Stomach (tissue), 9 donors: ENCODE results near the gene SMCHD1. TPM values are rescaled to one million over a fixed set of nuclear protein-coding genes. Genes with fewer than 3 reads are reported as not detected.

Experiments
- DNase-seq, 2 donors: peaks; one replicate each; pipeline versions ENCODE4 v3.0.0 to v3.0.0-alpha.2; 2013 to 2019
- H3K27ac ChIP-seq, 5 donors: fragments of 200-600 bp in 4 of 5; sonication (generic) in 4 of 5; one replicate each; pipeline ENCODE4 v1.5.1; 2013 to 2019; ENCODE audit warnings: mild to moderate bottlenecking in 1 of 5, moderate library complexity in 1 of 5
- H3K27me3 ChIP-seq, 3 donors: fragments of 200-600 bp; sonication (generic); one replicate each; pipeline ENCODE4 v1.5.1; 2017 to 2019; ENCODE audit warnings: mixed run types in 1 of 3
- H3K36me3 ChIP-seq, 4 donors: fragments of 200-600 bp; sonication (generic); 1 replicate in 3 of 4; 2 replicates in 1 of 4; pipeline ENCODE4 v1.5.1; 2016 to 2019
- H3K4me1 ChIP-seq, 4 donors: fragments of 200-600 bp; sonication (generic); one replicate each; pipeline ENCODE4 v1.5.1; 2016 to 2019
- H3K4me3 ChIP-seq, 4 donors: fragments of 200-600 bp; sonication (generic) in 3 of 4; one replicate each; pipeline ENCODE4 v1.5.1; 2016 to 2019; ENCODE audit warnings: mild to moderate bottlenecking in 1 of 4
- H3K9me3 ChIP-seq, 4 donors: fragments of 200-600 bp; sonication (generic); one replicate each; pipeline ENCODE4 v1.5.1; 2016 to 2019
- CTCF ChIP-seq, 7 experiments: fragments of 450-650 bp in 4 of 7; fragments of 200-600 bp in 3 of 7; sonication (generic) in 3 of 7; IDR thresholded peaks; one replicate each; pipeline ENCODE4 v1.5.1; 2016 to 2019; ENCODE audit warnings: antibody characterized with exemption in 7 of 7, control low read depth in 2 of 7, mild to moderate bottlenecking in 1 of 7
- EP300 ChIP-seq: sonication (generic); formaldehyde crosslinking; IDR thresholded peaks from one replicate; pipeline ENCODE4 v1.6.1; 2017; ENCODE audit warnings: antibody characterized with exemption
- POLR2A ChIP-seq, 4 donors: fragments of 450-650 bp; IDR thresholded peaks; one replicate each; pipeline ENCODE4 v1.6.1; 2016; ENCODE audit warnings: antibody characterized with exemption in 4 of 4, control low read depth in 2 of 4, mild to moderate bottlenecking in 1 of 4, moderate library complexity in 1 of 4
- POLR2AphosphoS5 ChIP-seq, 3 donors: sonication (generic); formaldehyde crosslinking; IDR thresholded peaks; one replicate each; pipeline ENCODE4 v1.6.1; 2016; ENCODE audit warnings: antibody characterized with exemption in 3 of 3
- WGBS, 5 donors: extraction: QIAGEN DNeasy Blood & Tissue Kit in 3 of 5; methylation state at CpG; one replicate each; pipeline versions ENCODE4 v1.1.5 to v1.1.7; 2013 to 2018; 5-methylcytosine and 5-hydroxymethylcytosine counted together
- intact Hi-C: fragments of 100-400 bp; cut with DNase I; formaldehyde crosslinking; loops from one replicate; pipeline ENCODE4 v1.15.1; 2023; ENCODE audit warnings: low total_unique reads
- polyA plus RNA-seq, 3 donors: library from polyadenylated mRNA; stranded (reverse); fragments of 200-250 nt; gene quantifications; one replicate each; pipeline ENCODE4 v1.2.3, GENCODE V29; 2013
- total RNA-seq, 5 donors: library from RNA; depleted of rRNA; stranded (reverse); fragments of >200 nt; gene quantifications; one replicate each; pipeline versions ENCODE4 v1.1.0 to v1.2.3, GENCODE V29; 2014 to 2016
- donor health status: healthy with polysubstance abuse.
- donor health status: Bipolar disorder and iron deficiency.
- donor health status: healthy.

Gene SMCHD1
- total and polyA plus RNA-seq, 8 donors, result 5.0 to 377 (median 61.2) TPM

GRCh38 chr18:2780750-2781149, 125.2 kb downstream of the SMCHD1 start:
- no peak overlapping the region for H3K4me3 ChIP-seq
- no peak for DNase-seq
- no peaks in the 10 kb centered on the region for H3K27me3 ChIP-seq
- no peak overlapping the region for H3K27ac ChIP-seq
- peaks cover 39 to 95% (median 85%) of the 10 kb centered on the region in 4 donors for H3K36me3 ChIP-seq
- H3K9me3 ChIP-seq, result no peaks in the 10 kb centered on the region
- WGBS, 5 donors, result 71 to 78% (median 72%) methylated on average over 3 of the region's 3 CpGs
- intact Hi-C loops, result no loop called here
- TF ChIP-seq POLR2AphosphoS5 (IDR thresholded peaks at IDR 0.05) (no peak), EP300 (no peak), POLR2A (IDR thresholded peaks at IDR 0.05) (no peak), CTCF (IDR thresholded peaks at IDR 0.05) (no peak)
- no peaks in the 10 kb centered on the region for H3K4me1 ChIP-seq

- H3K4me1 ChIP-seq, result no peaks in the 10 kb centered on the region
- TF ChIP-seq POLR2AphosphoS5 (IDR thresholded peaks at IDR 0.05), result no peak
- no peak for TF ChIP-seq POLR2A (IDR thresholded peaks at IDR 0.05)
- no peak for TF ChIP-seq CTCF (IDR thresholded peaks at IDR 0.05)
- no peak for TF ChIP-seq EP300
- H3K27ac ChIP-seq, result no peak overlapping the region
- no peaks in the 10 kb centered on the region for H3K27me3 ChIP-seq
- H3K9me3 ChIP-seq, result no peaks in the 10 kb centered on the region
- peaks cover 29 to 99% (median 87%) of the 10 kb centered on the region in 4 donors for H3K36me3 ChIP-seq
- DNase-seq, result no peak
- no peak overlapping the region for H3K4me3 ChIP-seq
- intact Hi-C loops, result no loop called here
Observed at GRCh38 chr18:2787225-2787624, 131.7 kb downstream of the SMCHD1 start.

GRCh38 chr18:2792395-2792794, 136.9 kb downstream of the SMCHD1 start:
- 94 to 98% (median 95%) methylated on average over 2 of the region's 2 CpGs for WGBS, 5 donors
- Histone ChIP-seq H3K4me1 (no peaks in the 10 kb centered on the region), H3K36me3 (peaks cover 17 to 91% (median 82%) of the 10 kb centered on the region in 4 donors), H3K9me3 (no peaks in the 10 kb centered on the region), H3K4me3 (no peak overlapping the region), H3K27ac (no peak overlapping the region), H3K27me3 (no peaks in the 10 kb centered on the region)
- TF ChIP-seq CTCF (IDR thresholded peaks at IDR 0.05) (no peak), POLR2AphosphoS5 (IDR thresholded peaks at IDR 0.05) (no peak), EP300 (no peak), POLR2A (IDR thresholded peaks at IDR 0.05) (no peak)
- intact Hi-C loops, result no loop called here
- DNase-seq, result no peak

GRCh38 chr18:2794159-2794558, 138.6 kb downstream of the SMCHD1 start:
- WGBS, 5 donors, result 92 to 97% (median 95%) methylated on average over 9 of the region's 9 CpGs
- H3K27ac ChIP-seq, result no peak overlapping the region
- intact Hi-C loops, result no loop called here
- no peak for DNase-seq
- no peaks in the 10 kb centered on the region for H3K27me3 ChIP-seq
- peaks cover 0 to 1% (median 0%) of the 10 kb centered on the region in 4 donors for H3K4me1 ChIP-seq
- no peaks in the 10 kb centered on the region for H3K9me3 ChIP-seq
- TF ChIP-seq EP300, result no peak
- TF ChIP-seq POLR2AphosphoS5 (IDR thresholded peaks at IDR 0.05), result no peak
- no peak for TF ChIP-seq POLR2A (IDR thresholded peaks at IDR 0.05)
- TF ChIP-seq CTCF (IDR thresholded peaks at IDR 0.05), result no peak
- H3K4me3 ChIP-seq, result no peak overlapping the region
- H3K36me3 ChIP-seq, result peaks cover 17 to 82% (median 76%) of the 10 kb centered on the region in 4 donors
